ENCODE measurements around the gene OSBPL1A.

DNA sequence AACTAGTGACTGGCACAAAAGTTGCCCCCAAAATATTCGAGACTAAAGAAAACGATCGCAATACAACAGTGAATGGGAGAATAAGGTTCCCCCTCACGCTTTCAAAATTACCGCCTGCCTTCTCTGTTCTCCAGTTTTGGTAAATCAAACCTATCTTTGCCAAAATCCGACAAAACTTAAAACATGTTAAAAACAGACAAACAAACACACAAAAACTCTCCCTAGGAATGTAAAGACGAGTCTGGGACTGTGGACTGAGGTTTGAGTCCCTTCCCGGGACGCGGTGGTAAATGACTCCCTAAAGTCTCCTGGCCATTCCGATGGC, 28.4 kb upstream of the OSBPL1A start:
- TF ChIP-seq RFX5 (IDR thresholded peaks at IDR 0.05; ENCODE audit: low read depth, low read length) = no peak
- TF ChIP-seq POLR2AphosphoS5 (IDR thresholded peaks at IDR 0.05; ENCODE audit: low read length) = no peak
- TF ChIP-seq EP300 (IDR thresholded peaks at IDR 0.05; ENCODE audit: borderline replicate concordance in 1 of 2, control insufficient read depth in 1 of 2, low read depth in 2 of 2, low read length in 2 of 2) = no peak
- no peak for TF ChIP-seq EZH2 (IDR thresholded peaks at IDR 0.05; ENCODE audit: borderline replicate concordance, control insufficient read depth, low read depth, low read length)
- TF ChIP-seq ZNF274 (IDR thresholded peaks at IDR 0.05; ENCODE audit: insufficient read depth, insufficient read length) = no peak
- TF ChIP-seq, protein P1, sequence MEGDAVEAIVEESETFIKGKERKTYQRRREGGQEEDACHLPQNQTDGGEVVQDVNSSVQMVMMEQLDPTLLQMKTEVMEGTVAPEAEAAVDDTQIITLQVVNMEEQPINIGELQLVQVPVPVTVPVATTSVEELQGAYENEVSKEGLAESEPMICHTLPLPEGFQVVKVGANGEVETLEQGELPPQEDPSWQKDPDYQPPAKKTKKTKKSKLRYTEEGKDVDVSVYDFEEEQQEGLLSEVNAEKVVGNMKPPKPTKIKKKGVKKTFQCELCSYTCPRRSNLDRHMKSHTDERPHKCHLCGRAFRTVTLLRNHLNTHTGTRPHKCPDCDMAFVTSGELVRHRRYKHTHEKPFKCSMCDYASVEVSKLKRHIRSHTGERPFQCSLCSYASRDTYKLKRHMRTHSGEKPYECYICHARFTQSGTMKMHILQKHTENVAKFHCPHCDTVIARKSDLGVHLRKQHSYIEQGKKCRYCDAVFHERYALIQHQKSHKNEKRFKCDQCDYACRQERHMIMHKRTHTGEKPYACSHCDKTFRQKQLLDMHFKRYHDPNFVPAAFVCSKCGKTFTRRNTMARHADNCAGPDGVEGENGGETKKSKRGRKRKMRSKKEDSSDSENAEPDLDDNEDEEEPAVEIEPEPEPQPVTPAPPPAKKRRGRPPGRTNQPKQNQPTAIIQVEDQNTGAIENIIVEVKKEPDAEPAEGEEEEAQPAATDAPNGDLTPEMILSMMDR (IDR thresholded peaks at IDR 0.05 in 2 of 3, conservative IDR thresholded peaks at IDR 0.05 in 1 of 3; ENCODE audit: control insufficient read depth in 2 of 3, extremely low read depth in 1 of 3, insufficient read depth in 1 of 3, low read depth in 3 of 3, low read length in 3 of 3) = no peak
- TF ChIP-seq, protein P2, sequence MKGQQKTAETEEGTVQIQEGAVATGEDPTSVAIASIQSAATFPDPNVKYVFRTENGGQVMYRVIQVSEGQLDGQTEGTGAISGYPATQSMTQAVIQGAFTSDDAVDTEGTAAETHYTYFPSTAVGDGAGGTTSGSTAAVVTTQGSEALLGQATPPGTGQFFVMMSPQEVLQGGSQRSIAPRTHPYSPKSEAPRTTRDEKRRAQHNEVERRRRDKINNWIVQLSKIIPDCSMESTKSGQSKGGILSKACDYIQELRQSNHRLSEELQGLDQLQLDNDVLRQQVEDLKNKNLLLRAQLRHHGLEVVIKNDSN (IDR thresholded peaks at IDR 0.05; ENCODE audit: borderline replicate concordance, extremely low read length, insufficient read depth, low read depth, low read length) = no peak
- TF ChIP-seq, protein P3, sequence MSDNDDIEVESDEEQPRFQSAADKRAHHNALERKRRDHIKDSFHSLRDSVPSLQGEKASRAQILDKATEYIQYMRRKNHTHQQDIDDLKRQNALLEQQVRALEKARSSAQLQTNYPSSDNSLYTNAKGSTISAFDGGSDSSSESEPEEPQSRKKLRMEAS (IDR thresholded peaks at IDR 0.05; ENCODE audit: low read depth, low read length) = no peak
- TF ChIP-seq, protein P4, sequence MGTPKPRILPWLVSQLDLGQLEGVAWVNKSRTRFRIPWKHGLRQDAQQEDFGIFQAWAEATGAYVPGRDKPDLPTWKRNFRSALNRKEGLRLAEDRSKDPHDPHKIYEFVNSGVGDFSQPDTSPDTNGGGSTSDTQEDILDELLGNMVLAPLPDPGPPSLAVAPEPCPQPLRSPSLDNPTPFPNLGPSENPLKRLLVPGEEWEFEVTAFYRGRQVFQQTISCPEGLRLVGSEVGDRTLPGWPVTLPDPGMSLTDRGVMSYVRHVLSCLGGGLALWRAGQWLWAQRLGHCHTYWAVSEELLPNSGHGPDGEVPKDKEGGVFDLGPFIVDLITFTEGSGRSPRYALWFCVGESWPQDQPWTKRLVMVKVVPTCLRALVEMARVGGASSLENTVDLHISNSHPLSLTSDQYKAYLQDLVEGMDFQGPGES (IDR thresholded peaks at IDR 0.05) = no peak
